GM12872 (cell line): ENCODE results near the gene VAX1.

Experiments
- TF ChIP-seq, protein P1 (sequence below): IDR thresholded peaks from 3 replicates; pipeline ENCODE4 v1.5.1; 2011; ENCODE audit warnings: low read depth, mild to moderate bottlenecking, low read length, moderate library complexity; ENCODE audit not compliant: insufficient read depth

The VAX1 gene

DNA sequence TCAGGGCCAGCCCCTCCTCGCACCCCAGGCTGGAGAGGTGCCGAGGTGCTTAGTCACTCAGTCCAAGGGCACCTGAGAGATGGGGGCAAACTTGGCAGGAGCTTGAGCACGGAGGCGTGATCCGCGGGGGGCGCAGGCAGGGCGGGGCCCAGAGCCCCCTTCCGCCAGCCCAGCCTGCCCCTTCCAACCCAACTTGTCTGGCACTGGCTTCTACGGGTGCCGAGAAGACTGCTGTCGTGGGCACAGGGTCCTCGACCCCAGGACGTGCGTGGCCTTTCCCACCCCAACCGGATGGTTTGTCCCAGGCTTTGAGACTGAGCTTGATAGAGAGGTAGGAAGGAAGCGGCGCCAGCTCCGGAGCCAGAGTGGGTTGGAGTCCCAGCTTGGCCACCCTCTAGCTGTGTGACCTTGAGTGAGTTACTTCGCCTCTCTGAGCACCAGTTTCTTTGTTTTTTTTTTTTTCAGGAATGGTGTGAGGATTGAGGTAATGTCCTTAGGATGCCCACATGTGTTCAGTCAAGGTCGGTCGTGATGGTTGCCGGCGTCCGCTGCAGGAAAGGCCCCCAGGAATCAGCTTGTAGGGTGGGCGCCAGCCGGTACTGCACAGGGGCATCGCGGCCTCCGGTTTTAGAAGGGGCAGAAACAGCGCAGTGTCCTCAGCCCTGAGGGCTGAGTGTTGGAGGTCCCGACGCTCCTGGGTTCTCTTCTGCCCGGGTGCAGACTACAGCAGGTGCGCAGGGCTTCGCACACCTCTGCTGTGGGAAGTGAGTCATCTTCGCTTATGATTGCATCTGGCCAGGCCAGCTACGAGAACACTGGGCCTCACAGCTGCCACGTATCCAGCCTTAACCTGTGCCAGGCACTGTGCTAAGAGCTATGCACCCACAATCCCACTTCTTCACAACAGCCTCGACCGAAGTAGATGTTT, 28.6 kb upstream of the VAX1 start:
- TF ChIP-seq, protein P1, sequence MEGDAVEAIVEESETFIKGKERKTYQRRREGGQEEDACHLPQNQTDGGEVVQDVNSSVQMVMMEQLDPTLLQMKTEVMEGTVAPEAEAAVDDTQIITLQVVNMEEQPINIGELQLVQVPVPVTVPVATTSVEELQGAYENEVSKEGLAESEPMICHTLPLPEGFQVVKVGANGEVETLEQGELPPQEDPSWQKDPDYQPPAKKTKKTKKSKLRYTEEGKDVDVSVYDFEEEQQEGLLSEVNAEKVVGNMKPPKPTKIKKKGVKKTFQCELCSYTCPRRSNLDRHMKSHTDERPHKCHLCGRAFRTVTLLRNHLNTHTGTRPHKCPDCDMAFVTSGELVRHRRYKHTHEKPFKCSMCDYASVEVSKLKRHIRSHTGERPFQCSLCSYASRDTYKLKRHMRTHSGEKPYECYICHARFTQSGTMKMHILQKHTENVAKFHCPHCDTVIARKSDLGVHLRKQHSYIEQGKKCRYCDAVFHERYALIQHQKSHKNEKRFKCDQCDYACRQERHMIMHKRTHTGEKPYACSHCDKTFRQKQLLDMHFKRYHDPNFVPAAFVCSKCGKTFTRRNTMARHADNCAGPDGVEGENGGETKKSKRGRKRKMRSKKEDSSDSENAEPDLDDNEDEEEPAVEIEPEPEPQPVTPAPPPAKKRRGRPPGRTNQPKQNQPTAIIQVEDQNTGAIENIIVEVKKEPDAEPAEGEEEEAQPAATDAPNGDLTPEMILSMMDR, result no peak

GRCh38 chr10:117165538-117166417, 27.7 kb upstream of the VAX1 start:
- TF ChIP-seq, protein P1, result peak; percentile 29; the same call in 2 of the 3 replicates

DNA sequence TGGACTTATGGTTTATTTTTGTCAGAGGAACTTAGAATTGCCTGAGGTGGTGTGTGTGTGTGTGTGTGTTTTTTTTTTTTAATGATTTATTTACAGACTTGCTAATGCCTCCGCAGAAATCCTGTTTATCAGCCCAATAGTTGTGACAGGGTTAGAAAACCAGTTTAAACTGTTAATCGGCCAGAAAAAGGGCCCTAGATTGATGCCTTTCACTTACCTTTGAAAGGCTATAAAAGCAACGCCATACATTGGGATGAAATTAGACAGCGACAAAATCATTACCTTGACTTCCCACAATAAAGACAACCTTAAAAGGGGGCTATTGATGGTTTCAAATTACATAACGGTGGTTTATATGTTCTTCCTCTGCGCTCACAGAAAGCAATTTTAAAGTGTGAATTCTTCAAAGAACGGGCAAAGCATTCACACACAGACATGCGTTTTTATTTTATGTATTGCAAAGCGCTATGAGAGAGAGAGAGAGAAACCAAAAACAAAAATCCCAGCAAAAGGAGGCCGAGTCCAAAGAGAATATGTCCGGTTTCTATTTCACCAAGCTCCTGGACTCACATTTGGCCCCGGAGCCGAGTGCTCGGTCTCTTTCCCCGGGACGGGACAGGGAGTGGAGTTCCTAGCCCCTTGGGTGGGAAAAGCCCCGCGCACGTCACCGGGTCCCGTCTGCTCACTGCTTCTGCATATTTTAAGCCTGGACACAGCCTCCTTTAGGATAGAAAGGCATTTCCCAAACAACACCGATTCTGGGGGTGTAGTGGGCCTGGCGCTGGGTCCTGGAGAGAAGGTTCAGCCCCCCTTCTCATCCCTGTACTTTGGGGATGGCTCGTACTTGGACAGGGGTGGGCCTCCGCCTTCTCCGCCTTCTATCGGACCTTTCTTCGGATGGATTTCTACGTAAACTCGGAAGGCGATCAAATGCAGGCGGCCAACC, 26.8 kb upstream of the VAX1 start:
- TF ChIP-seq, protein P1, result no peak

DNA sequence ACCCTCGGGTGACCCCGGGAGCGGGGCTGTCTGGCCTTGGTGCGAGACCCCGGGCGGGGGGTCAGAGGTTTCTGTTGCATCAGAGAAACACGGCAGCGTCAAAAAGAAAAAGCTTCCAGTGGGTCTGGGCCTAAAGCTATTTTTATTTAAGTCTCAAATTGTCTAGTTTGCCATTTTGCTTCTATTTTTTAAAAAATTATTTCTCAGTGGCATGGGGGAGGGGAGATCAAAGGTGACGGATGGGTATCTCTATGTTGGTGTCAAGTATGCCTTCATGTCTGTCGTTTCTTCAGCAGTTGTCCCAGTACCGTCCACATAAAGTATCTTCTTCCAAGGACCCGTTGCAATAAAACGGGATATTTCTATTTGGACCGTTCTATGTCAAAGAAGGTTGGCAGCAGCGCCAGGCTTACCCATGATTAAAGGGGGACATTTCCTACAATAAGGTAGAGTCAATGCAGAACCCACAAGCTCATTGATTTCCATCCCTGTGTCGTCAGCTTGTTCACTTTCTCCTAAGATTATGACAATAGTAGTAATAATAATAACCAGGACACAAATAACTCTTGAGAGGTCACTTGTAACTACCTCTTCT, 26.0 kb upstream of the VAX1 start:
- TF ChIP-seq, protein P1, result no peak

DNA sequence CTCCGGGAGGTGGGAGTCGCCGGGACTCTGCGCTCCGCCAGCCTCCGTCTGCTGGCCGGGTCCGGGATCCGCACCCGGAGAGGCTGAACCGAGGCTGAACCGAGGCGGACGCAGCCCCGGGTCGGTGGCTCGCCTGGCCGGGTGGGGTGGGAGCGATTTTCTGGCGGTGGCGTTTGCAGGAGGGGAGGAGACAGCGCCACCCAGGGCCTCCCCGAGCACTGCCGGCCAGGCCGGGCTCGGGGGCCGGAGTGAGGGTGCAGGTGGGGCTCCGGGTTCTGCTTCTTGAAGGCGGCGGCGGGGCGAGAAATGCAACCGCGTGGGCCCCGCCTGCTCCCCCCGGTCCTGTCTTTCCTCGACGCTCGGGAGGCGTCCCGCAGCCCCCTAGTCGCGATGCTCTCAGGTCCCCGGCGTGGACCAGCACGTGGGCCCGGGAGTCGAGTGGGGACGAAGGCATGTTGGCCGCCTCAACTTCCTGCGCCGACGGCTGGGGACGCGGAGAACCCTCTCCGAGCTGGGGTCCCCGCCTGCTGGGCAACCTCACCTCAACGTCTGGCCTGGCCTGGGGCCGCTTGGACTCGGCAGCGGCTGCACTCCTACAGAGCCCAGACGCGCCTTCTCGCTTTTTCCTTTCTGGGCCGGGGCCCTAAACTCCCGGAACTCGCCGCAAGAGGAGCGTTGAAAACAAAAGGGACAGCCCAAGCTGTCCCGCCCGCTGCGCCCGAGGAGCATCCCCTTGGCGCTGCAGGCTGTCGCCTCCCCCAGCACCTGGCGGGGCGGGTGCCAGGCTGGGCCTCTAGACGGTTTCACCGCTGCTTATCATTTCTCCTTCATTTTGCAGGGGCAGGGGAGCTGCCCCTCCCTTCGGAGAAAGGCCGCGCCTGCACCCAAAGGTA, 25.2 kb upstream of the VAX1 start:
- TF ChIP-seq, protein P1, result no peak
